NCI-H146 treated with DMSO at 0.1 percent for 48 hours (cell line): ENCODE measurements around the gene TCEAL3.
"Not testable (repeated sequence)": the region's sequence is repeated elsewhere in the genome, so short reads cannot be mapped to it uniquely, and the experiment has no call there.

Experiments
- DNase-seq: peaks from one replicate; lab custom pipeline; 2025; ENCODE audit not compliant: unreplicated experiment; lab: John Stamatoyannopoulos, UW

TCEAL3 gene

DNA sequence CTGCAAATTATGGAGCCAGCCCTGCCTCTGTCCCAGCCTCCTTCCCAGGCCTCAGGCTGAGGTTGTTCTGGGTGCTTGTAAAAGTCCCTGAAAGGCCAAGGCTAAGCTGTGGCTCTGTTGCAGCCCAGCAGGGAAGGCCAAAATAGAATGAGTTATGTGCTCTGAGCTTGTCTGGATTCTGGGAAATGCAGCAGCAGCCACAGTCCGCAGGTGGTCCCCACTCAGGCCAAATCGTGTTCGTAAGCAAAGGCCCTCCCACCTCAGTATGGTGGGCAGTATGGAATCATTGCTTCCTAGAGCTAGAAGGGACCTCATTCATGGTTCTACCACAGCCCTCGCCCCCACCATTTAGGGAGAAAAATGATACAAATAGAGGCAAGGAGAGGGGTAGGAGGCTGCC, 16.3 kb downstream of the TCEAL3 start:
- DNase-seq: no peak

DNA sequence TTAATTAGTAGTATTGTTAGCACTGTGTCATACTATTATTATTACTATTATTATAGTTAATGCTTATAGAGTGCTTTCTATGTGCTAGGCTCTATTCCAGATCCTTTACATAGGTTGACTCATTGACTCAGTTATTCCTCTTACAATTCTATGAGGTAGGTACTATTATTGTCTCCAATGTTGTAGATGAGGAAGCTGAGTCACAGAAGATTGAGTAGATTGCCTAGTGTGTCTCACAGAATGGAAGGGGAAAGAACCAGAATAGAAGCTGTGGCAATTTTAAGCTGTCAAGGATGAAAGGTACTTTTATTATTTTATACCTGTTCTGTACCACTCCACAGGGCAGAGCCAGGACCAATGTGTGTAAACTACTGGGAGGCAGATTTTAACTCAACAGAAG, 19.1 kb downstream of the TCEAL3 start:
- no peak for DNase-seq

DNA sequence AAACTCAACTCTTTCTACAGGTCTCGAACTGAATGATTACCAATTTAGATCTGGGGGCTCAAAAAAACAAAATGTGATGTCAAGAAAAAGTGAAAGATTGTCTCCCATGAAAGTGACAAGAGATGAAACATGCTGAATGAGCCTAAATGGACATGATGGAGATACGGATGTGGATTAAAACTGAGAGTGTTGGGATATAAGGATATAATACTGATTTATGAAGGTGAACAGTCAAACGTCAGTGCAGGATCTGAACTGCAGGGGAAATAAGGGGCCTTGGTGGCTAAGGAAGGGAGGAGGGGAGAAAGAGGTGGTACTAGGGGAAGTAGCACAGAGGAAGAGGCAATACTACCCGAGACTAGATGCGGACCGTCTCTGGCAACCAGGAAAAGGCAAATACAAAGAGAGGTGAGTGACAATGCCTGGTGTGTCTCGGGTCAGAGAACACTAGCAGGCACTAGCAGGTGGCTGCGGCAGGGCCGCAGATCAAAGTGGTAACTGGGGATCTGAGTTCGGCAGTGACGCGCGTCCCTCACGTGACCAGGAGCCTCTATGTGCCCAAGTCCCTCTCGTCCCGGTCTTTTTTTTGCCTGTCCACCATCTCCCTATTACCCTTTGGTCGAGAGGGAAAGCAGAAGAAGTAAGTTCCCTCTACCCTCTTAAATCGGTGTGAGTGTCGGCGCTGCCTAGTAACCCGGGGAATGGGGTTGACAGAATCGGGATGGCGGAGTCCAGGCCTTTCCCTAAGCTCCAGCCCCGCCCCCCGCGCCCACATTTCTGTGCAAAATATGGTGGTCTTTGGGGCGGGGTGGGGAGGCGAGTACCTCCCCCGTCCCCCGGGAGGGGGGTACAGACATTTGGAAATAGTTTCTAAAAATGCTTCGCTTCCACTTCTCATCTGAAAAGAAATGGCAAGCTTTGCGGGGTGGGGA, 20.9 kb downstream of the TCEAL3 start, which contains the start of gene TCEAL1:
TSS of gene TCEAL1 (plus strand) at position 590 of the 932 bp plus-strand sequence. CDS start 942 bp downstream, outside the sequence.
- DNase-seq: peak; percentile 14

DNA sequence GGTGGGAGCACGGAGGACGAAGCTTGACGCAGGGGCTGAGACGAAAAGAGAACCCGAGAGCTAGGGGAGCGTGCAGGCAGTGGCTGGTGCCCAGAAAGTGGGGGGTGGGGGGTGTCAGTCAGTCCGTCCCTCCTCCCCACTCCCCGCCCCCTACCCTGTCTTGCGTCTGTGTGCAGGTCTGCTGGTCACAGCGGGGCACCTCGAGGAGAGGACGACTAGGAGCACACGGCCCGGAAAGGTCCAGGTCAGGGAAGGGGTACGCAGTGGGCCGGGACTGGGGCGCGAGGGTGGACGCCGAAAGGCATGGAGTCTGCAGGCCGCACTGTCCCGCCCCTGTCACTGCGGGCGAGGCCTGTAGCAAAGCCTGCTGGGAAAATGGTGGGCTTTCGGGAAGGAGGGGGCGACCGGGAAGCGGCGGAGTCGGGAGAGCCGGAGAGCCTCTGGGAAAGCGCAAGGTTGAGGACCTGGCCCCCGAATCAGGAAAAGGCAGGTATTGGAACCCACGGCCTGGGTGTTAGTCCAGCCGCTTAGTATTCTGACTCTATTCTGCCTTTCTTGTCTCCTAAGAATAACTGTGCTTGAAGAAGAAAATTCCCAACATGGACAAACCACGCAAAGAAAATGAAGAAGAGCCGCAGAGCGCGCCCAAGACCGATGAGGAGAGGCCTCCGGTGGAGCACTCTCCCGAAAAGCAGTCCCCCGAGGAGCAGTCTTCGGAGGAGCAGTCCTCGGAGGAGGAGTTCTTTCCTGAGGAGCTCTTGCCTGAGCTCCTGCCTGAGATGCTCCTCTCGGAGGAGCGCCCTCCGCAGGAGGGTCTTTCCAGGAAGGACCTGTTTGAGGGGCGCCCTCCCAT, 21.8 kb downstream of the TCEAL3 start:
- DNase-seq: peak; percentile 45

DNA sequence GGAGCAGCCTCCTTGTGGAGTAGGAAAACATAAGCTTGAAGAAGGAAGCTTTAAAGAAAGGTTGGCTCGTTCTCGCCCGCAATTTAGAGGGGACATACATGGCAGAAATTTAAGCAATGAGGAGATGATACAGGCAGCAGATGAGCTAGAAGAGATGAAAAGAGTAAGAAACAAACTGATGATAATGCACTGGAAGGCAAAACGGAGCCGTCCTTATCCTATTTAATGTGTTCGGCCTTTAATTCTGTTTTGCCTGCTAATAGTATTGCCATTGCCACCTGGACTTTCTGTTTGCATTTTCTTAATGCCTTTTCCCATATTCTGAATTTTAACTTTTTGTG, 22.4 kb downstream of the TCEAL3 start:
- DNase-seq: no peak

DNA sequence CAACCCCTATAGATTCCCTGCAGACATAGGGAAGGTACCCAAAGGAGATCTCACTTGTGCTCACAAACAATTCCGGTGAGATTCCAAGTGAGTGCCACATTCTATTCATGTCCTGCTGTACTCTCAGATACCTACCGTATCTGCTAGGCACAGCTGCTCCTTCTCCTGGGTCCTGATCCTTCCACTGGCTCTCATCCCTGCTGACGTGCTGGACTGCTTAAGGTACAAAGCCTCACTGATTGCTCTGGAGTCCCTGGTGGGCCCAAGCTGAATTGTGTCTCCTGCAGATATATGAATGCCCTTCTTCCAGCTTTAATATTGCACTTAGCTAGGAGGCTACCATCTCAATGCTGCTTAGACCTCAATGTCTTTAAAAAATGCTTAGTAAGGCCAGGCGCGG, 23.4 kb downstream of the TCEAL3 start:
- DNase-seq: no peak

DNA sequence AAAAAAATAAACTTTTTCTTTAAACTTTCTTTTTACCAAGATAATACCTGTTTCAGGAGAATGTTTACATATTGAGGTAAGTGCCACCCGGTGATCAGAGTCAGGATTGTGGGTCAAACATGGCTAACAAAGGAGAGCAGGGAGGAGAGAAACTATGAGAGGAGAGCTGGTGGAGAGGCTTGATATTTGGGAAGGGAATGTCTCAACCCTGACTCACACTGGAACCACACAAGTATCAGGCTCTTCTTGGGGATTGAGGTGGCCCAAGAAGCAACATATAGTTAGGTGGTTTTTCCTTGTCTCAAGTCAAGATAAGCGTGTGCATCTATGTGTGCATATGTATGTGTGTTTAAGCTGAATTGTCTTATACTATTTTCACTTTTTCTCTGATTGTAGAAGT, 27.7 kb downstream of the TCEAL3 start:
- DNase-seq: no peak

DNA sequence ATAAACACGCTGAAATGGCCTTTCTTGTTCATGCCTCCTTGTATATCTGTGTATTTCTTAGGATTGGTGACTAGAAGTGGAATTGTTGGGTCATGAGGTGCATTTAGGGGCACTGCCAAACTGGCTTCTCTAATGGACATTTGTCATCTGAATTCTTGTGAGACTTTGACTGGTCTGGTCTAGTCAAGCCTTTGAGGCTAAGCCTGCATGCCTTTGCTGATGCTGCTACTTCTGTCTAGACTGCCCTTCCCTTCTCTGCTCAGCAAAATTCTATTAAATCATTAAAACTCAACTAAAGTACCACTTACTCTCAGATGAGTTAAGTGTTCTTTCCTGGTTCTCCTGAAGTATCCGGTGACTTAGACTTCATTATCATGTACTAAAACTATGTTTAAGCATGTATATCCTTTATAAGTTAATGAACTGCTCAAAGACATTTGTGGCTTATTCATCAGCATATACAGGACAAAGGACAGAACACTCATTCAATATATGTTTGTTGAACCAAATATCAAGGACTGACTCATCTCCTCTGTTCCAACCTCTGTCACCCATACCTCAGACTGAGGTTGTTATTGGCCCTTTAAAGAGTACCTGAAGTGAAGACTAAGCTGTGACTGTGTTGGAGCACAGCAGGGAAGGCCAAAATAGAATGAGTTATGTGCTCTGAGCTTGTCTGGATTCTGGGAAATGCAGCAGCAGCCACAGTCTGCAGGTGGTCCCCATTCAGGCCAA, 30.0 kb downstream of the TCEAL3 start:
- DNase-seq: no peak

DNA sequence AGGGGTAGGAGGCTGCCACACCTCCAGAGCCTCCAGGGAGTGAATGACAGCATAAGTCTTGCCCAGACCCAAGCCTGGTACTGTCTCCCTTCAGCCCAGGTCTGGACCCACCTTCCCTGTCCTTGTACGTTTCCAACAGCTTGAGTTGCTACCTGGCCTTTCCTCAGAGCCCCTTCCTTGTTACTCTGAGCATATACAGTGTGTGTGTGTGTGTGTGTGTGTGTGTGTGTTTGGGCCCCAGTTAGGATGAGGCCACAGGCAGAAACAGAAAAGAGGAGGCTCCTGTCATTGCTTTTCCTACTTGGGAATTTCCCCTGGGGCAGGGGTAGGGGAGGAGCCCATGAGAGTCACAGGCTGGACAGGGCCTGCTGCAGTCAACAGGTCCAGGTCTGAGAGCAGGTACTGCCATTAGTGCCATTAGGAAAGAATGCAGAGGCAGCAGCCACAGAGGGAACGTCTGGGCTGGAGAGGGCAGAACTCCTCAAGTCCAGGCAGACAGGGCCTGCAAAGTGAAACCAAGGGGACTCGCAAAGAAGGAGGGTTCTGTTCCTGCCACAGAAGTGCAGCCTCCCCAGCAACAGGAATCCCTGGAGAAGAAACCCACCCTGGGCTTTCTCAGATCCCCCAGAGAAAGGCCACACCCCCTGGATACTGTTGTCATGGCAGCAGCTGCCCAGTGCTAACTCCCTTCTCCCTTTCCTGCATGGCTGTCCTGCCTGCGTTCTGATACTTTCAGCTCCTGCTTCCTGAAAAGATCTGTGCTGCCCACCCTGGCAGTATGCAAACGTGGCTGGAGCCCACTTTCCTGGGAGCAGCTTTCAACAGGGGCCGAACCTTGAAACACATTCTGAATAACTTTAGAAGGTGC, 30.9 kb downstream of the TCEAL3 start:
- peak; percentile 36 for DNase-seq

DNA sequence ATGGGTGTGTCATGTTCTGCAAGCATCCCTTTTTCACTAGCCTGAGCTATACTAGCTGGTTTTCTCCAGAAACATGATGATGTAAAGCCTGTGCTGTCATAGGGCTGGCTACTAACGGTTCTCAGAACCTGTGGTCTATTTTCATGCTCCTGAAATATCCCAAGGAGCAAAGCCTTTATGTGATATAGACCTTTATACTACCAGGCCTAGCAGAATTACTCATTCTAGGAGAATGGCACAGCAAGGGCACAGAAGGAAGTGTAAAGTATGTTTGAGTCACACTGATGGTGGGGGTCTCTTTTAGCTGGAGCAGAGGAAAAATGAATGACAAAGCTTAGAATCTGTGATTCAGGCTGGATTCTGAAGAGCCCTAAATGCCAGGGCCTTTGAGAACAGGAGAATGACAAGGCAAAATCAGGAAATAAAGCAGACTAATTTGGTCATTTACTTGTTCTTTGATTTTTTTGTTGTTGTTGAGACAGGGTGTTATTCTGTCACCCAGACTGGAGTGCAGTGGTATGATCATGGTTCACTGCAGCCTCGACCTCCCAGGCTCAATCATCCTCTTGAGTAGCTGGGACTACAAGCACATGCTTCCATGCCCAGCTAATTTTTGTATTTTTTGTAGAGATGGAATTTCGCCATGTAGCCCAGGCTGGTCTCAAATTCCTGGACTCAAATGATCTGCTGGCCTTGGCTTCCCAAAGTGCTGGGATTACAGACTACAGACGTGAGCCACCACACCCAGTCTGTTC, 32.8 kb downstream of the TCEAL3 start:
- DNase-seq: no peak

DNA sequence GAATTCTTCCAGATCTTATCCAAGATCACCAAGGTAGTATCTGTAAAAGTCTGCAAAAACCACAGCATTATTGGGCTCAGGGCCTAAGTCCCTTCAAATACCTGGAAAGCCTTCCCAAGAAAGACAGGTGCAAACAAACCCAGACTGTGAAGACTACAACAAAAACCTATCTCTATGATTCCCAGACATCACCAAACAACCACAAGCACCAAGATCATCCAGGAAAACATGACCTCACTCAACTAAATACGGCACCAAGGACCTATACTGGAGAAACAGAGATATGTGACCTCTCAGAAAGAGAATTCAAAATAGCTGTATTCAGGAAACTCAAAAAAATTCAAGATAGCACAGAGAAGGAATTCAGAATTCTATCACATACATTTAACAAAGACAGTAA, 36.4 kb downstream of the TCEAL3 start:
- DNase-seq: no peak

DNA sequence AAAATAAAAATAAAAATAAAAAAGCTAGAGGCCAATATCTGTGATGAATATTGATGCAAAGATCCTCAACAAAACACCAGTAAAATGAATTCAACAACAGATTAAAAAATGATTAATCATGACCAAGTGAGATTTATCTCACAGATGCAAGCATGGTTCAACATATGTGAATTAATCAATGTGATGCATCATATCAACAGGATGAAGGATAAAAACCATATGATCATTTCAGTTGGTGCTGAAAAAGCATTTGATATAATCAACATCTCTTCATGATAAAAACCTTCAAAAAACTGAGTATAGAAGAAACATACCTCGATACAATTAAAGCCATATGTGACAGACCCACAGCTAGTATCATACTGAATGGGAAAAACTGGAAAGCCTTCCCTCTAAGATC, 39.9 kb downstream of the TCEAL3 start:
- no peak for DNase-seq

DNA sequence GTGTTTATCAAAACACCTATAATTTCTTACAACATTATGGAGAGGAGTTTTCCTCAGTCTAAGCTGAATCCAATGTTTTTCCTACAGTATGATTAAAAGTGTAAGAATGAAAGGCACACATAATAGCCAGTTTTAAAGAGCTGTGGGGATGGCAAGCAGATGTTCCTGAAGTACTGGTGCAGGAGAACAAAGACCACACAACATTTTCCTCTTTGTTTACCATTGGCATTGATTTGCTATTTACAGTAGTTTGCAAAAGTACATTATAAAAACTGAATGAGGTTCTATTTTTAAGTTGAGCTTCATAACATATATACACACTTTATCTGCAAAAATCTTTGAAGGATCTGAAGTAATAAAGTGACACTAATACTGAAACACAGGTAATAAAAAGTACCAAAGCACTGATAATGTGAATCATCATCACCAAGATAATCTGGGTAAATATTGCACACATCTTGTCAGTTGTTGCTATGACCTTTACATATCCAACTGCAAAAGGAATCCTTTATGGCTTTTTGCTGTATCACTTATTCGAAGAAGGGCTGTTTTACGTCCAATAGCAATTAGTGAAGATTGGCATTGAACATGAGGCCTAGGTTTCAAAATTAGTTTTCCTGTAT, 43.5 kb downstream of the TCEAL3 start:
- no peak for DNase-seq

DNA sequence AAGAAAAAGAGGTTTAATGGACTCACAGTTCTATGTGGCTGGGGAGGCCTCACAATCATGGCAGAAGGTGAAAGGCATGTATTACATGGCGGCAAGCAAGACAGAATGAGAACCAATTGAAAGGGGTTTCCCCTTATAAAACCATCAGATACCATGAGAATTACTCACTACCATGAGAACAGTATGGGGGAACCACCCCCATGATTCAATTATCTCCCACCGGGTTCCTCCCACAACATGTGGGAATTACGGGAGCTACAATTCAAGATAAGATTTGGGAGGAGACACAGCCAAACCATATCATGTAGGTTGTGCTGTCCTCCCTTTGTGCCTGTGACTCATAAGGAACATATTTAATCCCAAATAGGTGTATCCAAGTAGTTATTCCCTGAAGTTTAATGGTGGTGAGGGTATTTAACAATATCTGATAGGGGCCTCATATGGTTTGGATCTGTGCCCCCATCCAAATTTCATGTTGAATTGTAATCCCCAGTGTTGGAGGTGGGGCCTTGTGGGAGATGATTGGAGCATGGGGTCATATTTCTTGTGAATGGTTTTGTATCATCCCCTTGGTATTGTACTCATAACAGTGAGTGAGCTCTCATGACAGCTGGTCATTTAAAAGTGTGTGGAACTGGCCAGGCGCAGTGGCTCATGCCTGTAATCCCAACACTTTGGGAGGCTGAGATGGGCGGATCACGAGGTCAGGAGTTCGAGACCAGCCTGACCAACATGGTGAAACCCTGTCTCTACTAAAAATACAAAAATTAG, 47.7 kb downstream of the TCEAL3 start:
- not testable (repeated sequence) for DNase-seq

DNA sequence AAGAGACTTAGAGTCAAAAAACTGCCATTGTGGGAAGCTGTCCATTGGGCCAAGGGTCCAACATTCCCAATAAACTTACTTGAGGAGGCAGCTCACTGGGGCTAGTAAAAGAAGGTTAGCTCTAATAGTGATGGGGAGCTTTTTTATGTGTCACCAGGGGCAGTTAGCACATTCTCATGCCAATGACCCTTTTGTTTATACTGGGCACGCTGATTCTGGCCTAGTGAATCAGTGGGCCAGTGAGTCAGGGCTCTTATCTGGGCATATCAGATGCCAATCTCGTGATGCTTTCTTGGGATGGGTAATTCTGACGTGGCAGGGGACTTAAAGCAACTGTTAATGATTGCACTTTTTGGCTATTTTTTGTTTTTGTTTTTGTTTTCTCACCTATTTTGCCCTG, 48.9 kb downstream of the TCEAL3 start:
- no peak for DNase-seq

DNA sequence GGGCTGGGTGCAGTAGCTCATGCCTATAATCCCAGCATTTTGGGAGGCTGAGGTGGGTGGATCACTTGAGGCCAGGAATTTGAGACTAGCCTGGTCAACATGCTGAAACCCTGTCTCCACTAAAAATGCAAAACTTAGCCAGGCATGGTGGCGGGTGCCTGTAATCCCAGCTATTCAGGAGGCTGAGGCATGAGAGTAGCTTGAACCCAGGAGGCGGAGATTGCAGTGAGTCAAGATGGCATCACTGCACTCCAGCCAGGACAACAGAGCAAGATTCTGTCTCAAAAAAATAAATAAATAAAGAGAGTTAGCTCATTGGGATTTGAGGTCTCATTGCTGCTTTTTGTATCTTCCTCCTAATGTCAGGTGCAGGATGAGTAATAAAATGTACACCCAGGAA, 49.3 kb downstream of the TCEAL3 start:
- DNase-seq: not testable (repeated sequence)

DNA sequence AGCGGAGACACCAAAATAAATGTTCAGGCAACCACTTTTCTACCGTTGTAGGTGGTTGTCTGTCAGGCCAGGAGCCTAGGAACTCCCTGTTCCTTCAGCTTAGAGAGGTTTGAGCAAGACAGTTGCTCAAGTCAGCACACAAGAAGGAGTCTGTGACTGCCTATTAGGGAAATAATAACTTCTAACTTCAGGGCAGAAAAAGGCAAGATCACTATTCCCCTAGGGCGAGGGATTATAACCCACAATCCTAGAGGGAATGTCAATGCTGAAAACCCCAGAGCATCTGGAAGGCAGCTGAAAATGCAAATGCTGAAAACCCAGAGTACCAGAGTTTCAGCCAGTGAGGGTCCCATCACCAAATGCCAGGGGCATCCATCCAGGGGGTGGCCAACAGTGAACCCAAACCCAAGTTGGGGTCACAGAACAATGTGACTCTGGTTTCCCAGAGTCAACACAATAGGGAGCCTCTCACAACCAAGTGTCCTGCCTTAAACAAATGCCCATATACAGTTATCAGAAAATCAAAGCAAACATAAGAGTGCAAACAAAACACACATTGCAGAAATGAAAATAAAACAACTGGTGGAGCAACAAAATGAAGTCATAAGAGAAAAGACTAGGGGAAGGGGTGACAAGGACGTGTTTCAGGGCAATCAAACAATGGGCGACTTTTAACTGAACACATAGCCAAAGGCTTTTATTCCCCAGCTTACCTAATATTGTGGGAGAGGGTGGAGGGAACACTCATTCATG, 51.1 kb downstream of the TCEAL3 start:
- DNase-seq: no peak

DNA sequence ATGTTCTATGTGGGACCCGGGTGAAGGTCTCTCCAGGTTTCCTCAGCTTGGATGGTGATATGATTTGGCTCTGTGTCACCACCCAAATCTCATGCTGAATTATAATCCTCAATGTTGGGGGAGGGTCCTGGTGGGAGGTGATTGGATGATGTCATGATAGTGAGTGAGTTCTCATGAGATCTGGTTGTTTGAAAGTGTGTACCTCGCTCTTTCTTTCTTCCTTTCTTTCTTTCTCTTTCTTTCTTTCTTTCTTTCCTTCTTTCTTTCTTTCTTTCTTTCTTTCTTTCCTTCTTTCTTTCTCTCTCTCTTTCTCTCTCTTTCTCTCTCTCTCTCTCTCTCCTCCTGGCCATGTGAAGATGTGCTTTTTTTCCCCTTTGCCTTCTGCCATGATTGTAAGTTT, 51.7 kb downstream of the TCEAL3 start:
- DNase-seq: not testable (repeated sequence)
